Forelimb muscle (tissue), 1 donor: ENCODE data around the gene ITPK1. TPM values are rescaled to one million over a fixed set of nuclear protein-coding genes. Genes with fewer than 3 reads are reported as not detected.

Experiments
- DNase-seq: peaks from one replicate; pipeline ENCODE4 v3.0.0-alpha.2; 2013; ENCODE audit warnings: low read depth
- polyA plus RNA-seq: library from polyadenylated mRNA; unstranded; fragments of 120-200 nt; gene quantifications from one replicate; pipeline ENCODE4 v1.2.1, GENCODE V29; 2013; ENCODE audit not compliant: insufficient read length

The ITPK1 gene
- polyA plus RNA-seq, 1 donor: 14.5 TPM

DNA sequence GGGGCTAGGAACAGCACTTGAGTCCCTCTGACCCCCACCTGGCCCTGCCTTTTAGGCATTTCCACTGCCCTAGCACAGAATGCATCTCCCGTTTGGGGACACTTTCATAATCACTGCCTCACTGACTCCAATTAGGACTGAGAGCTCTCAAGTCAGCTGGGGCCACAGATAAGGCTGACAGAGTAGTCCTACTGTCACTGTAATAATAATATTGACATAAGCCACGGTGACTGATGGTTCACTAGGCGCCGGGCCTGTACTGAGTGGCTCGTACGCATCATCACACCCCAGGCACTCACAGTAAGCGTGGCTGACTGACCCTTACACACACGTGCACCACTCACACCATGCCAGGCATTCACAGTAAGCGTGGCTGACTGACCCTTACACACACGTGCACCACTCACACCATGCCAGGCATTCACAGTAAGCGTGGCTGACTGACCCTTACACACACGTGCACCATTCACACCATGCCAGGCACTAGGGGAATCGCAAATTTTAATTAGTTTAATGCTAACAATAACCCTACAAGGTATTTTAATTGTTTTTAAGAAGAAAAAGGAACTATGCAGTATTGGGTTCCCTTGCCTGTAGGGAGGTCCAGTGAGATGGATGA, 105.1 kb downstream of the ITPK1 start:
- no peak for DNase-seq

DNA sequence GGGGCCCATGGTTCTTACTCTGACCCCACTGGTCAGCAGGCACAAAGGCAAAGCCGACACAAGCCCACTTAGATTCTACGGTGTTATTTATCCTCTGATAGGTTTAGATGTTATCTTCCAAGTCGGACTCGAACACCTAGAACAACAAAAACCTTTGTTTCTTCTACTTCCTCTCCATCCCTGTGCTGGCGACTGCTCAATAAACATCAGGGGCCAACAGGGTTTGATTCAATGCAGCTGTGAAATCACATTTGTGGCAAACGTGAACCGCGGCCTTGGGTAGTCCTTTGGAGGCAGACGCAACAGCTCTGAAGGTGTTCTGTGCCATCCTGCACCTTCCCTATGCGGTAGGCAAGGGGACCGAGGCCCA, 105.6 kb downstream of the ITPK1 start:
- no peak for DNase-seq

DNA sequence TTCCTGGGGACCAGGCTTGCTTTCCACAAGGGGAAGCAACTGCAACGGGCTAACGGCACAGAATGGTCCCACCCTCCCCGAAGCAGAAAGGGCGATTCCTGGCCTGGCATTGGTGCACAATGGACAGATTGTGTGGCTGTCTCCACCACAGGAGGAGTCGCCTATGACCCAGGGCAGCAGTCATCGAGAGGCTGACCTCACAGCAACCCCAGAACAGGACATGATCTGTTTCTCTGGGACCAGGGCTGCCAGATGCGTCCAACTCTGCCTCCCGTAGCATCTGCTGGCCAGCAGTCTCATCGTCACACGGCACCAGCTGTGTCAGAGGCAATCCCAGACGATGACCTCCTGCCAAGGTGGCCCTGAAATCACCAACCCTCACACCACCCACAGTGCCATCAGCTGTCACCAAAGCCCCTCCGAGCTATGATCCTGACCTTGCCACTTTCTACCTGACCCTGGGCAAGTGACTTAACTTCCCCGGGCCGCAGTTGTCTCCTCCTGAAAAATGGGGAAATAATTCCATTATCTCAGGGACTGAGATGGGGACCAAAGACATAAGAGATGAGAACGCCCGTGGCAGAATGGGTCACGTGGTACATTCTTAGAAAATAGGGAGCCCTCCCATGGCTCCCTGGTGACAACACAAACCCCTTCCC, 106.1 kb downstream of the ITPK1 start:
- DNase-seq: no peak

DNA sequence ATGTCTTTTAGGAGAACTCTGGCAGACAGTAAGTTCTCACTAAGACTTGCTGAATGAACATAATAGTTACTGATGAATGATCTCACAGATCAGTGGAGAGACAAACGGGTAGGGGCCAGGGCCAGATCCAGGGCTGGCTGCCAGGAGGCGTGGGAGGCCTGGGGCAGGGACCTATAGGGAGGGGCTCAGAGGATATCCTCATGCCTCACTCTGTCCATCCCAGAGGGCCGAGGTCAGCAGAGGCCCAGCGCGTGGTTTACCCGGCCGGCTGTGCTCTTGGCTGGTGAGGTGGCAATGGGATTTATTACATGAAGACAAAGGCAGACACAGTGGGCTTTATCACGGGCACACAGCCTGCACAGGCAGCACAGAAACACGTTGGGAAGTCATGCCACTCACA, 107.3 kb downstream of the ITPK1 start:
- no peak for DNase-seq

DNA sequence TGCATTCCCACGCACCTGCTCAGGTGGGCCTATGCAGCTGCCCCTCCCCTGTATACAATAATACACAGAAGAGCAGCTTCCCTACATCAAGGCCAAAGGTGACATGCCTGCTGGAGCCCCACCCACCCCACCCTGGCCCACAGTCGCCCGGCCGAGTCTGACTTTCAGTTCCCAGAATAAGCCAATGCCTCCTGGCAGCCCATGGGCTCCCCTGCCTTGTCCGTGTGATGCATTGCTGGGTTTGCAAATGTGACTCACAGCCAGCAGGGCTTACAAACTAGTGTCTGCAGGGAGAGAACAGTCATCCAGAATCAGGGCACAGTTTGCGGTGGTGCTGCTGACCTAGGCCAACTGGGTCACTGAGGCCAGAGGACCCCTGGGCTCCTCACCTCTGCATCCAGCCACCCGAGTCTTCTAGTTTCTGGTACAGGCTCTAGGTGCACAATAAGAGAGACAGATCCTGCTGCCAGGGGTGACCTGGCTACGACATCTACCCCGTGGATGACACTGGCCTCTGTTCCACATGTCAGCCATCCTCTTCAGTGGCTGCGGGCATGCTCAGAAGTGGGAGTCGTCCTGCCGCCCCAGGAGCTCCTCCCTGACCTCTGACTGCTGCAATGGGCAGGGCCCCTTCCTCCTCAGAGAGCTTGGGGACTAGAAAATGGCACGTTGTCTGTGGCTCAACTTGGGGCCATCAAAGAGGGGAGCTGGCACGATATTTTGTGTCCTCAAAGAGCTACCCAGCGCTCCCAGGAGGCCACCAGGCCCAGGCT, 108.3 kb downstream of the ITPK1 start:
- no peak for DNase-seq

DNA sequence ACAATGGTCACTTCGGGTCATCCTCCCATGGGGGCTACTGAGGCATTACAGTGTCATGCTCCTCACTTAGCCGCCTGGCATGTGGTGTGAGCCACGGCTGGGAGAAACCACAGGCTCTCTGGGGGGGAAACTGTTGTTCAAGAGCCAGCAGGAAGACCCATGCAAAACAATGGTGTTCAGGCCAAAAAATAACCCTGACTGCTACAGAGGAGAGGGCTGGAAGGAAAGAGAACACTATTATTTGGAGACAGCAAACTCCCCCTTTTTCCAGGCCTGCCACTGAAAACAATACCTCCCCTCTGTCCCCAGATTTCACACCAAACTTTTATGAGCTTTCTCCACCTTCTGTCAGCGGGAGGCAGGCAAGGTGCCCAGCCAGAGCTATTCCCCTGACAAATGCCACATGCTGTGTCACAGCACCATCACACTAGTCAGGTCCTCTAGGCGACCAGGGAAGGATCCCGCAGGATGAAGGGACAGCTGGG, 109.1 kb downstream of the ITPK1 start:
- no peak for DNase-seq

DNA sequence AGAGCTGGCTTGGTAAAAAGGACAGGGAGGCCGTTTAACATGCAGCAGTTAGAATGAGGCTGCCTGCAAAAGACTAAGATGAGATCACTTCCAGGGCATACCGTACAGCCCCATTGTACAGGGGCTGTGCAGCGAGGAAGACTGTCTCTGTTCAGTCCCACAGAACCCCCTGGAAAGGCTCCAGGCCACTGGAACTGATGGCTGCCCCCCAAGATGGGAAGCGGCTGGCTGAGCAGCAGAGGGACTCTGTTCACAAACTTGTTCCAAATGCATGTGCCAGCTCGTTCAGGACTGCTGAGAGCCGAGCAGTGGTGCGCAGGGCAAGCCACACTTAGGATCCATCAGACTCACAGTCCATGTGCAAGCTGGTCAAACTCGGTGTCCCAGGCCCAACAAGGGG, 109.9 kb downstream of the ITPK1 start:
- DNase-seq: no peak

DNA sequence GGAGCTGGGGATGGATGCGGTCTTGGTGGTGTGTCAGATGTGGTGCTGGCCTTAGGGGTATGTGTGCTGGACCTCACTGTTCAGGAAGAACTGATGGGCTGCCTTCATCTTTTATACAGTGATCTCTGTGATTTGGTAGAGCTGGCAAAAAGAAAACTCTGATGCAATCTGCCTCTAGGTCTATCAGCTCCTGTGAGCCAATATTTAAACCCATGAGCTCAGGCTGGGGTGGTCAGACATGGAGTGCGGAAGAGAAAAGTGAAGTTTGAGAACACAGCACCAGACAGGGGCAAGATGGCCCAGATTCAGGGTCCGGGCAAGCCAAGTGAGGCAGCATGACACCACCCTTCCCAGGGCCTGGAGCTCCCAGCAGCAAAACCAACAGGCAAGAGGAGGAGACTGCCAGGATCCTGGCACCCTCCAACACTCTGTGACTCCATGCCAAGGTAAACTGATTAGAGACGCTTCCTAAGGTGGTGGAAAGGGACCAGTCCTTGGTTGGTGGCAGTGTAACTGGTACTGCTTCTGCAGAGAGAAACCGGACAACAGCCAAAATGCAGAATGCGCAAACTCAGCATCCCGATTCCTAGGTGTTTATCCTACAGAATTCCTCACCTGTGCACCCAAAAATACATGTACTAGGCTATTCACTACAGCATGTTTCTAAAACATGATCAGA, 110.5 kb downstream of the ITPK1 start:
- no peak for DNase-seq

DNA sequence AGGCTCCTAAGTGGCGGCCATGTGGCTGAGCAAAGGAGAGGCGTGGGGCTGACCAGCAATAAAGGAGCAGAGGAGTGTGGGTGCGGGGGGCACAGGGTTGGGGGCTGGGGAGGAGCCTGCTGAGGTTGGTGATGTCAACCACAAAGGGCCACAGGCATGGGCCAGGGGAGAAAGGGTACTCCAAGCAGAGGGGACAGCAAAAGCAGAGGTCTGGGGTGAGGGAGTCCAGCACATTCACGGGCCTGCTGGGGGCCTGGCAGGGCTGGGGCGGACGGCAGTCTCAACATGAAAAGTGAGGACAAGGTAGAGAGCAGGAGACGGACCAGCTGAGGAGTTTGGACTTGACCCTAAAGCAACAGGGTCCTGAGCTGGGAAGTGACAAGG, 111.0 kb downstream of the ITPK1 start:
- no peak for DNase-seq

DNA sequence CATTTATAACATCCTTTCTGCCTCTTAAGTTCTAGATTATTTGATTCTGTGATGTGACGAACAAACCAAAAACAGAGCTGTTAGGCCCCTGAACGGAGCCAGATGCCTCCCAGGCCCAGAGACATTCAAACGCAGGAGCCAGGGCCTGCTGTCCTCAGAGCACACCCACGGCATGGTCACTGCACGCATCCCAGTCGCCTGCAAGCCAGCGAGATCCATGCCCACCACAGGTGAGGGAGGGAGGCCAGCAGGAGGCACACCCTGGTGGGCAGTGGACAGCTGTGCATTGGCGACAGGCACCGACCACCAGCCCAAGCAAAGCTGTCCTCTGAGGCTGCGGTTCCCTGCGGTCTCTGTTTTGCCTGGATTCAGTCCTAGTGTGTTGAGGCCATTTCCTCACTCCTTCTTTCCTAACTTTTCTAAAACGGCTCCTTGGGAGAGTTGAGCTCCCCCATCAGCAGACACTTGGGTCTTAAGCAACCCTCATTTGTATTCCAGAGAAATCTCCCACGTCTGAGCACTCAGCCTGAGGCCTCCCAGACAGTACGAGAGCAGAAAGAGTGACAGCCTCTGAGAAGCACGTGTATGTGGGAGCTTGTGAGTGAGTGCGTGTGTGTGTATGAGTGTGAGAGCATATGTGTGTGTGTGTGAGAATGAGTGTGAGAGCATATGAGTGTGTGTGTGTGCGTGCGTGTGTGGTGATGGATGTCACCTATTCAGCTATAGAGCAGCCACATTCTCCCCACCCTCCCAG, 111.6 kb downstream of the ITPK1 start:
- no peak for DNase-seq

DNA sequence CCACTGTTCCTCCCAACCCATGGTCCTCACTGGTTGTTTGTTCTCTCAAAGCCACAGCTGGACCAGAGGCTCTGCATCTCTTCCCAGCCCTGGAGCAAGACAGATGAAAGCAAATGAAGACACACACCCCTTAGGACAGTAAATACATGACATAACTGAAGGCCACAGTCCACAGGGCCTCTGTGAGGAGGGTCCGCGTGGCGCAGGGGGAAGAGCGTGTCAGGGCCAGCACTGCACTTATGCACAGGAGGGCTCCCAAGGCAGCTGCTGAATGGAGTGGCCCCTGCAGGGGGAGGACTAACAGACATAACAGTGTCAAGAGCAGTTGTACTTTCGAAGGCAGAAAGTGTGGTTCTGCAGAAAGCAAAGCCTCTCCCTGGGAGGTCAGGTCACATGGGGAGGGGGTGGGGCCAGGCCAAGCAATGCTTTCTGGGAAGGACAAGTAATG, 112.8 kb downstream of the ITPK1 start:
- no peak for DNase-seq

DNA sequence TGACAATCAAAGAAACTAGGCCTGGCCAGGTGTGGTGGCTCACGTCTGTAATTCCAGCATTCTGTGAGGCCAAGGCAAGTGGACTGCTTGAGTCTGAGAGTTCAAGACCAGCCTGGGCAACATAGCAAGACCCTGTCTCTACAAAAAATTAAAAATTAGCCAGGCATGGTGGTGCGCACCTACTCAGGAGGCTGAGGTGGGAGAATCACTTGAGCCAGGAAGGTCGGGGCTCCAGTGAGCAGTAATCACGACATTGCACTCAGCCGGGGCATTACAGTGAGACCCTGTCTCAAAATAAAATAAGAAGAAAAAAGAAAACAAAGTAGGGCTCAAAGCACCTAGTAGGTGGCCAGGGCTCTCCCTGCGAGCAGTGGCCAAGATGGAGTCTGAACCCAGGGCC, 113.7 kb downstream of the ITPK1 start:
- DNase-seq: no peak

DNA sequence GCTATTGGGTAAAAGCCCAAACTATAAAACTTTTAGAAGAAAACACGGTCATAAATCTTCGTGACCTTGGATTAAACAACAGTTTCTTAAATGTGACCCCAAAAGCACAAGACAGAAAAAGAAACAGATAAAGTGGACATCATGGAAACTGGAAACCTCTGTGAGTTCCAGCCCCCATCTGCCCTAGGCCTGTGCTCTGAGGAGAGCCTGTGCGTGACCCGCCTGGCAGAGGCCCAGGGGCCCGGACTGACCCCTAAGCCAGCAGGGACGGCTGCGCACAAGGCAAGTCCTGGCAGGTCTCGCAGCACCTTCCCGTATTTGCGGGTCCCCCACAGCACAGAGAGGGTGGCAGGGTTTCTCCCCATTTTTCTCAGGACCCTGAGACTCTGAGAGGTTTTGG, 116.8 kb downstream of the ITPK1 start:
- no peak for DNase-seq

DNA sequence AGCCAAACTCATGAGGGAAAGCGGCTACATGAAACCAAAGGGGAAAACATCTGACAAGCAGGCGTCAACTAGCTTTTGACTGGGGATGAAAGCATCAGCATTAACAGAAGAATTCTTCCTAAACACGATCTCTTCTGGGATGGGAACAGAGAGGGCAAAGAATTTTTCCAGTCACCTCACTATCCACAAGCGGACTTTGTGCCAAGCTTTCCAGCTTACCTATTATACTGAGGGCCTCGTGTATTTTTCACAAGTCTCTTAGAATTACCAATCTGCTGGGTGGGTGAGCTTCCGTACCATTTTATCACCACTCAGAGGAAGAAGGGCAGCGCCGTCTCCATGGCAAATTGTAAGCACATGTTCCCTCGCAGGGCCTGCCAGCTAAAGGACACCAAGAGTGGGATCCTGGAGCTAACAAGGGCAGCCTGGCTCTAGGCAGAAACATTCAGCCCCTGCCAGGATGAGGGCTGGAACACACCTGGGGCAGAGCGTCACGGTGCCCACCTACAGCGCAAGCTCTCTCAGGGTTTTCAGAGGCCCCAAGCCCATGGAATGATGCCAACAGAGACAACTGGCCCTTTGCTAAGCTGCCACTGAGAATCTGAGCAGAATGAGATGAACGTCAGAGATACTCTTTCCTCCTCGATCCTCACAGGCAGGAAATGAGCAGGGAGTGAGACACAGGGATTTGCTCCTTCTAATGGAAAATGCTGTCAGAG, 118.2 kb downstream of the ITPK1 start:
- DNase-seq: no peak

DNA sequence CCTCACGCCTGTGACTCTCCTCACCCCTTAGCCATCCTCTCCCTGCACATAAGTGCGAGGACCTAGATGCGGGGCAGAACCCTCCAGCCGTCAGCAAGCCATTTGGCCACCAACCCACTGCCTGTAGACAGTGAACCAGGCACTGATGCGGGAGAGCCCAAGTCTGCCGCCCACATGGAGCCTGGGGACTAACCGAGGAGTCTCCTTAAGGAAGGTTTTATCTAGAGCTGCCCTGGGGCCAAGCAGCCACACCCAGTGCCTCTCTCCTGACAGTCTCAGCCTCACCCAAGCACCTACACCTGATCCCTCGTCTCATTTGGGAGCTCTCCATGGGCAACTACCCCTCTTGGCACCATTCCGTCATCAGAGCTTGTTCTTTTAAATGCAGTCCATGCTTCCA, 120.1 kb downstream of the ITPK1 start:
- no peak for DNase-seq

DNA sequence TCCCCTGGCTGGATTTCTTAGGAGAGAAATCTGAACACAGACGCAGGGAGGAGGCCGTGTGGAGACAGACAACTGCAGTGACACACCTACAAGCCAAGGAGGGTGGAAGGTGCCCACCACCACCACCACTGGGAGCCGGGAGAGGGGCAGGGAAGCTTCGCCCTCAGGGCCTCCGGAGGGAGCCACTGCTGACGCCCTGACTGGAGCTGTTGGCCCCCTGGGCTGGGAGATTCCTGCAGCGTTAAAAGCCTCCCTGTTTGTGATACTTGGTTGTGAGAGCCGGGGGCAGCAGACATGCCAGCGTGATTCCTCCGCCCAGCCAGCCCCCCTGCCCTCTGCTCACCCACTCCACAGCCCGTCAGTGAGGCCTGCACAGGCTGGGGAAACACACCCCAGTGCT, 120.8 kb downstream of the ITPK1 start:
- DNase-seq: no peak

DNA sequence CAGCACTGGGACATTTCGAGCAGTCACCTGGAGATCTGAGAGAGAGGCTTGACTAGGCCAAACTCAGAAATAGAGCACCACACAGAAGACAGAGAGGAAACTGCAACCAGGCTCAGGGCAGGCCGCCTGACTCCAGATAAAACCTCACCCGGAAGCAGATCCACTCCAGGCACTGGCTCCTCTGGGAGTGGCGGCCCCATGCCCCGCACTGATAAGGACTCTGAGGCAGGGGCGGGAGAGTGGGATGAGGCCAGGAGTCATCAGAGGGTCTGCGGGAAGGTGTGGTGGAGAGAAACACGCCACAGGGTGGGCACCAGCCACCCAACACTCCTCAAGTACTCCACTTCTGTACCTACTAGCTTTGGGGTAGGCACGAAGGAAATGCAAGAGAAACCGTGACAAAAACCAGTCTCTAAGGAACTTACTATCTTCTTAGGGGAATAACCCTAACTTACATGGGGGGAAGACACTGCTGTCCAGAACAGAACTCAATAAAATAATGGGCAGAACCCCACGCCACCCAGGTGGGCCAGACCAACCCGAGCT, 121.5 kb downstream of the ITPK1 start:
- no peak for DNase-seq

DNA sequence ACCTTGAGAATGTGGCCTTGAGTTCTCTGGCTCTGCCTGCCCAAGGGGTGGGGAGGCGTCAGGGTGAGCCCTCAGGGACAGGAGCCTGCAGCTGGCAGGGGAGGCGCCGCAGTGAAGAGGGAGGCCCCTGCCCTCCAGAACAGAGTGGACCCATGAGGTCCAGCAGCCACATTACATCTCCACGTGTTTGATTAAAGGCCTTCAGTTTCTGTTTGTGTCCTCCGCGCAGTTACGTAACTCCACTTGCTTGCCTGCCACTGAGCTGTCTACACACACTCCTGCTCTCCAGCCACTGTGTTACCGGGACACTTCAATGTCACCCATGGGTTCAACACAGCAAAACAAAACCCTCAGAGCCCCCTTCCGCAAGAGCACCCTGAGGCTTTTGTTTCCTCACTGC, 122.4 kb downstream of the ITPK1 start:
- no peak for DNase-seq

DNA sequence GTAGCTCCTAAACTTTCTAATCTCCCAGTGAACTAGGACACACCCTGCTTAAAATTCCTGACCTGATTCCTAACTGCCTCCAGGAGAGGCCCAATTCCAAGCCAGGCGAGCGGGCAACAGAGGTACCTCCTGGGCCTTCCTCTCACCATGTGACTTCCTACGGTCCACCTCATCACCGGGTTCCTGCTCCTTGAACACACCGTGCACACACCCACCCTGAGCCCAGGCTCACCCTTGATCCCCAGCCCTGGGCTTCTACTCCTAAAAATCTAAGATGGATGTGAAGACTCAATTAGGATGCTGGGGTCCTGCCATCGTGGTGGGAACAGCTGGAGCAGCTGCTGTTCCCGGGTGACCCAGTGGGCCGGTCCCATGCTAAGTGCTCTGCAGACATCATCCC, 124.2 kb downstream of the ITPK1 start:
- no peak for DNase-seq
